Pancreas (tissue), 10 donors: ENCODE results near the gene SCYGR8. TPM values are rescaled to one million over a fixed set of nuclear protein-coding genes. Genes with fewer than 3 reads are reported as not detected.

Source experiments
- ATAC-seq, 4 donors: fragments of 200-7000 bp; cut with Tn5 transposase; one replicate each; pipeline versions ENCODE4 v1.8.0 to v1.9.1; 2020; ENCODE audit warnings: mild to moderate bottlenecking in 4 of 4, moderate library complexity in 4 of 4
- DNase-seq, 6 donors: peaks; one replicate each; pipeline ENCODE4 v3.0.0-alpha.2; 2020
- FAIRE-seq: peaks from 2 replicates; lab custom pipeline; 2012; peaks lifted over from hg19 to GRCh38; lab: Jason Lieb, UNC
- H3K27ac ChIP-seq, 4 donors: fragments of 200-600 bp; sonication (generic); 1 replicate in 3 of 4; 2 replicates in 1 of 4; pipeline versions ENCODE4 v1.5.0 to v1.8.0; 2020
- H3K27me3 ChIP-seq, 4 donors: fragments of 200-600 bp; one replicate each; pipeline ENCODE4 v1.8.0; 2021
- H3K36me3 ChIP-seq, 3 donors: fragments of 200-600 bp; sonication (generic) in 1 of 3; one replicate each; pipeline versions ENCODE4 v1.5.0 to v1.8.0; 2020 to 2021
- H3K4me1 ChIP-seq, 3 donors: fragments of 200-600 bp; one replicate each; pipeline ENCODE4 v1.8.0; 2021
- H3K4me3 ChIP-seq, 4 donors: fragments of 200-600 bp; sonication (generic) in 2 of 4; one replicate each; pipeline versions ENCODE4 v1.5.0 to v1.8.0; 2020 to 2021
- H3K9me3 ChIP-seq, 4 donors: fragments of 200-600 bp; one replicate each; pipeline ENCODE4 v1.8.0; 2021
- WGBS, 2 donors: extraction: QIAGEN DNeasy Blood & Tissue Kit; methylation state at CpG; one replicate each; pipeline ENCODE4 v1.1.7; 2013; 5-methylcytosine and 5-hydroxymethylcytosine counted together
- intact Hi-C, 3 donors: fragments of 100-400 bp; cut with DNase I; formaldehyde crosslinking; loops; one replicate each; pipeline versions ENCODE4 v1.11.1 to v1.14.2; 2022
- polyA plus RNA-seq, 2 donors: library from polyadenylated mRNA; stranded (reverse); fragments of 200-250 nt; gene quantifications; one replicate each; pipeline ENCODE4 v1.2.3, GENCODE V29; 2013
- total RNA-seq, 6 donors: library from RNA; stranded (reverse); fragmentation: NEBNext Ultra II Directional in 4 of 6; extraction: Animal tissue kit (Norgen Biotek cat#: 25700) in 4 of 6; gene quantifications; one replicate each; pipeline versions ENCODE4 v1.2.1 to v1.2.4, GENCODE V29; 2021 to 2023
- TF ChIP-seq, protein P1 (sequence below), 4 donors: fragments of 200-600 bp; sonication (generic) in 3 of 4; IDR thresholded peaks; one replicate each; pipeline versions ENCODE4 v1.5.0 to v1.8.0; 2021; ENCODE audit warnings: antibody characterized with exemption in 4 of 4
- donor health status: healthy with polysubstance abuse.
- donor health status: DM: no; HTN: no; CAD: no; lungs with moderate emphysema.
- donor health status: DM: no; HTN: no; CAD: no.
- donor health status: control.
- donor health status: control.
- donor health status: Bipolar disorder and iron deficiency.
- donor health status: DM: yes; HTN: yes; CAD: no.
- donor health status: DM: no; HTN: no; CAD: no.
- donor health status: DM: no; HTN: no; CAD: no.
- donor health status: DM: yes; HTN: yes; CAD: no.

The SCYGR8 gene, protein sequence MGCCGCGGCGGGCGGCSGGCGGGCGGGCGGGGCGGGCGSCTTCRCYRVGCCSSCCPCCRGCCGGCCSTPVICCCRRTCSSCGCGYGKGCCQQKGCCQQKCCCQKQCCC
- total RNA-seq (not detected), polyA plus RNA-seq (not detected)

DNA sequence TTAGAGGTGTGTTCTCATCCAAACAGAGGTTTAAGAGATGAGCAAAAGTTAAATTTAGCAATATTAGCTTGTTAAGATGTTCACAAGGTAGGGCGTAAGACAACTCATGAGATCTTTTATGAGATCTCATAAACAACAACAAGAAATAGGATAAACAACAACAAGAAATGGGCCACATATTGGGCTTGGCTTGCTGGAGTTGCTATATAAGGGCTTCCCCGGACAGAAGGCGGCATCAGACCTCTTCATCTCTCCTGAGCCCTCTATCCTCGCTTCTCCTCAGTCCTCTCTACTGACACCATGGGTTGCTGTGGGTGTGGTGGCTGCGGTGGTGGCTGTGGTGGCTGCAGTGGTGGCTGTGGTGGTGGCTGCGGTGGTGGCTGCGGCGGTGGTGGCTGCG lies at the start of gene SCYGR8:
SCYGR8 (plus strand) TSS at position 301 of the 400 bp plus-strand sequence; CDS start at position 301, 0 bp downstream.
- no peak for DNase-seq
- FAIRE-seq = no peak
- Histone ChIP-seq H3K4me3 (no peak within 1 kb of the TSS), H3K4me1 (no peaks in the 10 kb centered on the region), H3K27ac (no peak within 1 kb of the TSS), H3K27me3 (no peaks in the 10 kb centered on the region), H3K9me3 (no peaks in the 10 kb centered on the region), H3K36me3 (no peaks in the 10 kb centered on the region)
- intact Hi-C loops = no loop called here
- ATAC-seq = no peak
- WGBS, 2 donors = 76 to 87% methylated on average over 5 of the region's 9 CpGs
- TF ChIP-seq, protein P1, sequence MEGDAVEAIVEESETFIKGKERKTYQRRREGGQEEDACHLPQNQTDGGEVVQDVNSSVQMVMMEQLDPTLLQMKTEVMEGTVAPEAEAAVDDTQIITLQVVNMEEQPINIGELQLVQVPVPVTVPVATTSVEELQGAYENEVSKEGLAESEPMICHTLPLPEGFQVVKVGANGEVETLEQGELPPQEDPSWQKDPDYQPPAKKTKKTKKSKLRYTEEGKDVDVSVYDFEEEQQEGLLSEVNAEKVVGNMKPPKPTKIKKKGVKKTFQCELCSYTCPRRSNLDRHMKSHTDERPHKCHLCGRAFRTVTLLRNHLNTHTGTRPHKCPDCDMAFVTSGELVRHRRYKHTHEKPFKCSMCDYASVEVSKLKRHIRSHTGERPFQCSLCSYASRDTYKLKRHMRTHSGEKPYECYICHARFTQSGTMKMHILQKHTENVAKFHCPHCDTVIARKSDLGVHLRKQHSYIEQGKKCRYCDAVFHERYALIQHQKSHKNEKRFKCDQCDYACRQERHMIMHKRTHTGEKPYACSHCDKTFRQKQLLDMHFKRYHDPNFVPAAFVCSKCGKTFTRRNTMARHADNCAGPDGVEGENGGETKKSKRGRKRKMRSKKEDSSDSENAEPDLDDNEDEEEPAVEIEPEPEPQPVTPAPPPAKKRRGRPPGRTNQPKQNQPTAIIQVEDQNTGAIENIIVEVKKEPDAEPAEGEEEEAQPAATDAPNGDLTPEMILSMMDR (IDR thresholded peaks at IDR 0.05) = no peak

DNA sequence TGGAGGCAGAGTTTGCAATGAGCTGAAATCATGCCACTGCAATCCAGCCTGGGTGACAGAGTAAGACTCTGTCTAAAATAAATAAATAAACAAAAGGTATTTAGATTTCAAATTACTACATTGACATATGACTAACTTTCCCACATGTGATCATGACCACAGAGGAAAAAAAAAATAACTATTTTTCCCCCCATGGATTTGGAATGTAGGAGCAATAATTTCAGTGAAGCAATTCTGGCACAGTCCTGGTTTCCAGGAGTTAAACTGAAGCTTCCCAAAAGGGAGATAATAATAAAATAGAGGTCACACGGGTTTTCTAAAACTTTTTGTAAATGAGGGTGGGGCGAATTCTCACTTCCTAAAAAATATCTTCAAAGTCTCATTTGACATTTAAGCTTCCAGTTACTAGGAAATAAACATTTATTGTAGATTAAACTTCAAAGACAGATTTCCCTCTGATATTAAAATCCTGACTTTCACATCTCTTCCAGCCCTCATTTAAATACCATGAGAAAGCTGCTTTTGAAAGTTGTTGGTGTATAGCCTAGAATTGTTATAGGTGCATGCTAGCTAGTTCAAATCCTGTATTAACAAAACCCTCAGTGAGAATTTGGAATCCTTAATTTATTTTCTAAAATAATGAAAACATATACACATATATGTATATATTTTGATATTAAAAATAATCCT lies 48.6 kb upstream of the SCYGR8 start:
- H3K4me1 ChIP-seq = no peaks in the 10 kb centered on the region
- H3K4me3 ChIP-seq = no peak overlapping the region
- H3K9me3 ChIP-seq = no peaks in the 10 kb centered on the region
- intact Hi-C loops = no loop called here
- DNase-seq (no peak), FAIRE-seq (no peak), ATAC-seq (no peak)
- H3K27ac ChIP-seq = no peak overlapping the region
- TF ChIP-seq, protein P1 (IDR thresholded peaks at IDR 0.05) = no peak
- 32 to 47% methylated on average over 2 of the region's 2 CpGs for WGBS, 2 donors
- H3K27me3 ChIP-seq = no peaks in the 10 kb centered on the region
- no peaks in the 10 kb centered on the region for H3K36me3 ChIP-seq

DNA sequence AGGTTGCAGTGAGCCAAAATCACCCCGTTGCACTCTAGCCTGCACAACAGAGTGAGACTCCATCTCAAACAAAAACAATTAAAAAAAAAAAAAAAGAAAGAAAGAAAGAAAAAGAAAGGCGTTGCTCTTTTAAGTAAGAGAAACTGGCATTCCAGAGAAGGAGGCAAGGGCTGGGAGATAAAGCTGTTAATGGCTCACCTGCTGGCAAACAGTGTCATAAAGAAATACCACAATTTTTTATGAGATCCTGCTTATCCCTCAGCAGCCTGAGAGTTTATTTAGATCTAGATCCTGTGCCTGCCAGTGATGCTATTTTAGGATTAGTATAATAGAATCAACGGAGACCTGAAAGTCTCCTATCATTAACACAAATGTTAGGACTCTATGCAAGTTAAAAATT lies 44.1 kb upstream of the SCYGR8 start:
- Histone ChIP-seq H3K27me3 (no peaks in the 10 kb centered on the region), H3K4me3 (no peak overlapping the region), H3K27ac (no peak overlapping the region), H3K36me3 (no peaks in the 10 kb centered on the region), H3K4me1 (no peaks in the 10 kb centered on the region), H3K9me3 (no peaks in the 10 kb centered on the region)
- intact Hi-C loops = no loop called here
- DNase-seq (no peak), FAIRE-seq (no peak), ATAC-seq (no peak)
- TF ChIP-seq, protein P1 (IDR thresholded peaks at IDR 0.05) = no peak
- WGBS, 2 donors = 26 to 39% methylated on average over 3 of the region's 3 CpGs

DNA sequence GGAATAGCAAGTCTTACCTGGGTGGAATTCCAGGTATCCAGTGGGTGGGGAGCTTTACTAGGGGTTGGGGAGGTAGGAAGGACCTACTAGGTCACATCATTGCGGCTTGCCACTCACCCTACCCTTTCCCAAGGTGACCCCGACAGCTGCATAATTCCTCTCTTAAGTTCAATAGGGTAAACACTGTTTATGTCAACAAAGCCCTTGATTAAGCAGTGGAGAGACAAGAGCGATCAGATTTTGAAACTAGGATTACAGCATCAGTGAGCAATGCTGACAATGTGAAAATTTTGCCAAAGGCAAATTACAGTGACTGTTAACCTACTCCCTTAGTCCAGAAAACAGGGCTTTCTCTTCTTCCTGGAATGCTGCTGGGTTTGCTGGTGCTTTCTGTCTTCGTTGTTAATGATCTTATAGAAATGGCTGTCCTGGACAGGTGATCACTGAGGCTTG lies 42.4 kb upstream of the SCYGR8 start:
- WGBS, 2 donors = 9 to 15% methylated on average over 4 of the region's 4 CpGs
- Histone ChIP-seq H3K27ac (peak overlapping the region in 2 of 4 donors; percentile 22 to 32), H3K4me1 (no peaks in the 10 kb centered on the region), H3K9me3 (no peaks in the 10 kb centered on the region), H3K4me3 (no peak overlapping the region), H3K36me3 (no peaks in the 10 kb centered on the region), H3K27me3 (no peaks in the 10 kb centered on the region)
- DNase-seq = peak in 2 of 6 donors; percentile 9 to 21
- intact Hi-C loops = no loop called here
- ATAC-seq = peak; percentile 56 to 90 (median 84)
- TF ChIP-seq, protein P1 (IDR thresholded peaks at IDR 0.05) = no peak
- no peak for FAIRE-seq

DNA sequence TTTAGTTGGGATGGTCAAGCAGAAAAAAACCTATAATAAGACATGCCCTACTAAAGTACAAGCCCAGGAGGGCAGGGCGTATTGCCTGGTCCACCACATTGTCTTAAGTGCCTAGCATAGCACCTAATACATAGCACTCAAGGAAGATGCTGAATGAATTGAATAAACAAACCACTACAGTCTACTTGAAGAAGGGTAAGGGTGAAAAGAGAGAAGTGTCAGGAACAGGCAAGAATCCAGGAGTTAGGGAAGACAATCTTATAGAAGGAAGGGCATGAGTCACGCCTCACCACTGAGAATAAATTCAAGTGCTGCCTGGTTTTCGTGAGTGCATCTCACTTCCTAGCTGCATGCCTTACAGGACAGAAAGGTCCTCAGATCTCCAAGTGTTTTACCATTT lies 41.7 kb upstream of the SCYGR8 start:
- FAIRE-seq = no peak
- intact Hi-C loops = no loop called here
- peak overlapping the region in 2 of 4 donors; percentile 22 to 32 for H3K27ac ChIP-seq
- H3K36me3 ChIP-seq = no peaks in the 10 kb centered on the region
- no peak overlapping the region for H3K4me3 ChIP-seq
- H3K27me3 ChIP-seq = no peaks in the 10 kb centered on the region
- no peak for DNase-seq
- no peaks in the 10 kb centered on the region for H3K4me1 ChIP-seq
- peak in 1 of 4 donors; percentile 21 for ATAC-seq
- TF ChIP-seq, protein P1 (IDR thresholded peaks at IDR 0.05) = no peak
- H3K9me3 ChIP-seq = no peaks in the 10 kb centered on the region
- WGBS, 2 donors = 51 to 67% methylated on average over 3 of the region's 3 CpGs
